ENCODE results near the gene PIK3R3.
"Not testable (repeated sequence)": the region's sequence is repeated elsewhere in the genome, so short reads cannot be mapped to it uniquely, and the experiment has no call there.

The PIK3R3 gene

GRCh38 chr1:46057215-46057614, 75.2 kb downstream of the PIK3R3 start:
- H3K27ac ChIP-seq (ENCODE audit: low read length, poor library complexity, severe bottlenecking); DNase-seq; H4K91ac ChIP-seq (ENCODE audit: low read length); H3K18ac ChIP-seq (ENCODE audit: low read depth in 1 of 2, low read length in 2 of 2); H3K4me1 ChIP-seq (ENCODE audit: control insufficient read depth, insufficient read depth, low read depth, low read length); H2BK5ac ChIP-seq (ENCODE audit: low read depth, low read length, poor library complexity, severe bottlenecking); H4K8ac ChIP-seq (ENCODE audit: low read length); H3K23ac ChIP-seq (ENCODE audit: low read length in 2 of 2); H2AK5ac ChIP-seq (ENCODE audit: low read length, severe bottlenecking); H2BK12ac ChIP-seq (ENCODE audit: low read length in 2 of 2); H2BK120ac ChIP-seq (ENCODE audit: low read depth, low read length); H2BK15ac ChIP-seq (ENCODE audit: low read depth, poor library complexity, severe bottlenecking); H3K9me3 ChIP-seq (ENCODE audit: control insufficient read depth, low read length); H3K4ac ChIP-seq (ENCODE audit: low read depth in 1 of 2, low read length in 2 of 2); H3K9ac ChIP-seq (ENCODE audit: low read length); H3K14ac ChIP-seq (ENCODE audit: low read length in 2 of 2); H3K27me3 ChIP-seq (ENCODE audit: control insufficient read depth in 1 of 2, insufficient read depth in 1 of 2, low read length in 2 of 2); H3K4me3 ChIP-seq (ENCODE audit: insufficient read depth in 1 of 2, low read depth in 1 of 2, low read length in 2 of 2); H3K4me2 ChIP-seq (ENCODE audit: low read length, poor library complexity, severe bottlenecking); H2AFZ ChIP-seq (ENCODE audit: low read depth, low read length): not testable (repeated sequence)
- H3K79me1 ChIP-seq (replicated peaks; ENCODE audit: low read length, poor library complexity, severe bottlenecking): peaks cover 17% of the 10 kb centered on the region
- 95% methylated on average over 4 of the region's 4 CpGs for WGBS
- H3K36me3 ChIP-seq (ENCODE audit: control insufficient read depth in 1 of 2, insufficient read depth in 2 of 2, low read depth in 1 of 2, low read length in 2 of 2): peaks cover 17 to 24% of the 10 kb centered on the region in 2 experiments

GRCh38 chr1:46056325-46056724, 76.1 kb downstream of the PIK3R3 start:
- H3K27ac ChIP-seq (ENCODE audit: low read length, poor library complexity, severe bottlenecking): no peak overlapping the region
- no peaks in the 10 kb centered on the region for H3K9me3 ChIP-seq (ENCODE audit: control insufficient read depth, low read length)
- no peak overlapping the region for H2BK15ac ChIP-seq (ENCODE audit: low read depth, poor library complexity, severe bottlenecking)
- H3K4ac ChIP-seq (ENCODE audit: low read depth in 1 of 2, low read length in 2 of 2): no peak overlapping the region
- peaks cover 17 to 18% of the 10 kb centered on the region in 2 experiments for H3K36me3 ChIP-seq (ENCODE audit: control insufficient read depth in 1 of 2, insufficient read depth in 2 of 2, low read depth in 1 of 2, low read length in 2 of 2)
- H2BK120ac ChIP-seq (ENCODE audit: low read depth, low read length): no peak overlapping the region
- H3K18ac ChIP-seq (ENCODE audit: low read depth in 1 of 2, low read length in 2 of 2): no peak overlapping the region
- H3K9ac ChIP-seq (ENCODE audit: low read length): no peak overlapping the region
- no peak overlapping the region for H2BK12ac ChIP-seq (ENCODE audit: low read length in 2 of 2)
- no peaks in the 10 kb centered on the region for H3K27me3 ChIP-seq (ENCODE audit: control insufficient read depth in 1 of 2, insufficient read depth in 1 of 2, low read length in 2 of 2)
- H2AFZ ChIP-seq (ENCODE audit: low read depth, low read length): no peak overlapping the region
- no peak overlapping the region for H3K23ac ChIP-seq (ENCODE audit: low read length in 2 of 2)
- H3K4me2 ChIP-seq (ENCODE audit: low read length, poor library complexity, severe bottlenecking): no peak overlapping the region
- H3K79me1 ChIP-seq (replicated peaks; ENCODE audit: low read length, poor library complexity, severe bottlenecking): peaks cover 15% of the 10 kb centered on the region
- H2BK5ac ChIP-seq (ENCODE audit: low read depth, low read length, poor library complexity, severe bottlenecking): no peak overlapping the region
- no peak overlapping the region for H2AK5ac ChIP-seq (ENCODE audit: low read length, severe bottlenecking)
- H4K8ac ChIP-seq (ENCODE audit: low read length): no peak overlapping the region
- H3K4me1 ChIP-seq (ENCODE audit: control insufficient read depth, insufficient read depth, low read depth, low read length): no peaks in the 10 kb centered on the region
- no peak for DNase-seq
- 98% methylated on average over 5 of the region's 5 CpGs for WGBS
- H3K14ac ChIP-seq (ENCODE audit: low read length in 2 of 2): no peak overlapping the region
- no peak overlapping the region for H3K4me3 ChIP-seq (ENCODE audit: insufficient read depth in 1 of 2, low read depth in 1 of 2, low read length in 2 of 2)
- no peak overlapping the region for H4K91ac ChIP-seq (ENCODE audit: low read length)

GRCh38 chr1:46053734-46054133, 78.7 kb downstream of the PIK3R3 start:
- WGBS: 56% methylated on average over 1 of the region's 2 CpGs
- no peak overlapping the region for H4K8ac ChIP-seq (ENCODE audit: low read length)
- no peak overlapping the region for H2AFZ ChIP-seq (ENCODE audit: low read depth, low read length)
- peaks cover 13% of the 10 kb centered on the region in 2 experiments for H3K36me3 ChIP-seq (ENCODE audit: control insufficient read depth in 1 of 2, insufficient read depth in 2 of 2, low read depth in 1 of 2, low read length in 2 of 2)
- no peak overlapping the region for H3K4me3 ChIP-seq (ENCODE audit: insufficient read depth in 1 of 2, low read depth in 1 of 2, low read length in 2 of 2)
- no peak overlapping the region for H2BK12ac ChIP-seq (ENCODE audit: low read length in 2 of 2)
- H4K91ac ChIP-seq (ENCODE audit: low read length): no peak overlapping the region
- H3K79me1 ChIP-seq (replicated peaks; ENCODE audit: low read length, poor library complexity, severe bottlenecking): peaks cover 18% of the 10 kb centered on the region
- DNase-seq: peak; percentile 19
- no peak overlapping the region for H3K18ac ChIP-seq (ENCODE audit: low read depth in 1 of 2, low read length in 2 of 2)
- no peak overlapping the region for H2BK120ac ChIP-seq (ENCODE audit: low read depth, low read length)
- no peak overlapping the region for H2AK5ac ChIP-seq (ENCODE audit: low read length, severe bottlenecking)
- H3K4ac ChIP-seq (ENCODE audit: low read depth in 1 of 2, low read length in 2 of 2): no peak overlapping the region
- no peak overlapping the region for H3K23ac ChIP-seq (ENCODE audit: low read length in 2 of 2)
- no peak overlapping the region for H2BK15ac ChIP-seq (ENCODE audit: low read depth, poor library complexity, severe bottlenecking)
- no peak overlapping the region for H3K9ac ChIP-seq (ENCODE audit: low read length)
- no peaks in the 10 kb centered on the region for H3K27me3 ChIP-seq (ENCODE audit: control insufficient read depth in 1 of 2, insufficient read depth in 1 of 2, low read length in 2 of 2)
- H3K9me3 ChIP-seq (ENCODE audit: control insufficient read depth, low read length): no peaks in the 10 kb centered on the region
- H3K27ac ChIP-seq (ENCODE audit: low read length, poor library complexity, severe bottlenecking): no peak overlapping the region
- H3K14ac ChIP-seq (ENCODE audit: low read length in 2 of 2): no peak overlapping the region
- H3K4me2 ChIP-seq (ENCODE audit: low read length, poor library complexity, severe bottlenecking): no peak overlapping the region
- H3K4me1 ChIP-seq (ENCODE audit: control insufficient read depth, insufficient read depth, low read depth, low read length): no peaks in the 10 kb centered on the region
- H2BK5ac ChIP-seq (ENCODE audit: low read depth, low read length, poor library complexity, severe bottlenecking): no peak overlapping the region

GRCh38 chr1:46044116-46044515, 88.3 kb downstream of the PIK3R3 start:
- H3K4ac ChIP-seq (ENCODE audit: low read depth in 1 of 2, low read length in 2 of 2): no peak overlapping the region
- H3K27ac ChIP-seq (ENCODE audit: low read length, poor library complexity, severe bottlenecking): no peak overlapping the region
- H2BK12ac ChIP-seq (ENCODE audit: low read length in 2 of 2): no peak overlapping the region
- no peak overlapping the region for H2AFZ ChIP-seq (ENCODE audit: low read depth, low read length)
- no peak overlapping the region for H3K4me2 ChIP-seq (ENCODE audit: low read length, poor library complexity, severe bottlenecking)
- no peak overlapping the region for H2BK15ac ChIP-seq (ENCODE audit: low read depth, poor library complexity, severe bottlenecking)
- H3K79me1 ChIP-seq (replicated peaks; ENCODE audit: low read length, poor library complexity, severe bottlenecking): peaks cover 8% of the 10 kb centered on the region
- H3K27me3 ChIP-seq (ENCODE audit: control insufficient read depth in 1 of 2, insufficient read depth in 1 of 2, low read length in 2 of 2): no peaks in the 10 kb centered on the region
- H2BK5ac ChIP-seq (ENCODE audit: low read depth, low read length, poor library complexity, severe bottlenecking): no peak overlapping the region
- H4K91ac ChIP-seq (ENCODE audit: low read length): no peak overlapping the region
- peaks cover 5% of the 10 kb centered on the region for H3K4me1 ChIP-seq (ENCODE audit: control insufficient read depth, insufficient read depth, low read depth, low read length)
- H3K9ac ChIP-seq (ENCODE audit: low read length): no peak overlapping the region
- no peak overlapping the region for H3K23ac ChIP-seq (ENCODE audit: low read length in 2 of 2)
- no peak overlapping the region for H2BK120ac ChIP-seq (ENCODE audit: low read depth, low read length)
- no peak overlapping the region for H3K18ac ChIP-seq (ENCODE audit: low read depth in 1 of 2, low read length in 2 of 2)
- H4K8ac ChIP-seq (ENCODE audit: low read length): no peak overlapping the region
- no peak overlapping the region for H3K4me3 ChIP-seq (ENCODE audit: insufficient read depth in 1 of 2, low read depth in 1 of 2, low read length in 2 of 2)
- WGBS: 96% methylated on average over 4 of the region's 5 CpGs
- no peak for DNase-seq
- no peak overlapping the region for H2AK5ac ChIP-seq (ENCODE audit: low read length, severe bottlenecking)
- no peak overlapping the region for H3K14ac ChIP-seq (ENCODE audit: low read length in 2 of 2)
- peaks cover 4 to 27% of the 10 kb centered on the region in 2 experiments for H3K36me3 ChIP-seq (ENCODE audit: control insufficient read depth in 1 of 2, insufficient read depth in 2 of 2, low read depth in 1 of 2, low read length in 2 of 2)
- H3K9me3 ChIP-seq (ENCODE audit: control insufficient read depth, low read length): no peaks in the 10 kb centered on the region

Data from mesenchymal stem cell (in vitro differentiated cells and primary cell).